Measurements from ENCODE around the gene VIPR2.

The VIPR2 gene

GRCh38 chr7:159119026-159119741 lies 25.5 kb downstream of the VIPR2 start:
- no peaks in the 10 kb centered on the region for H3K9me3 ChIP-seq (ENCODE audit: severe bottlenecking)
- H3K36me3 ChIP-seq, result no peaks in the 10 kb centered on the region
- no peak for DNase-seq
- no peak for TF ChIP-seq CTCF (IDR thresholded peaks at IDR 0.05; ENCODE audit: low read depth, low read length)
- no peaks in the 10 kb centered on the region for H3K27me3 ChIP-seq (ENCODE audit: insufficient read depth, low read depth, severe bottlenecking)
- H3K4me3 ChIP-seq (ENCODE audit: low read depth, low read length), result no peak overlapping the region
- H3K27ac ChIP-seq, result no peak overlapping the region

GRCh38 chr7:159118623-159119022 lies 26.0 kb downstream of the VIPR2 start:
- Histone ChIP-seq H3K9me3 (ENCODE audit: severe bottlenecking) (no peaks in the 10 kb centered on the region), H3K27me3 (ENCODE audit: insufficient read depth, low read depth, severe bottlenecking) (no peaks in the 10 kb centered on the region), H3K36me3 (no peaks in the 10 kb centered on the region), H3K4me3 (ENCODE audit: low read depth, low read length) (no peak overlapping the region), H3K27ac (no peak overlapping the region)
- no peak for DNase-seq
- no peak for TF ChIP-seq CTCF (IDR thresholded peaks at IDR 0.05; ENCODE audit: low read depth, low read length)

GRCh38 chr7:159118197-159118595 lies 26.5 kb downstream of the VIPR2 start:
- no peaks in the 10 kb centered on the region for H3K9me3 ChIP-seq (ENCODE audit: severe bottlenecking)

GRCh38 chr7:159117366-159118196 lies 27.1 kb downstream of the VIPR2 start:
- DNase-seq, result no peak
- Histone ChIP-seq H3K27ac (no peak overlapping the region), H3K9me3 (ENCODE audit: severe bottlenecking) (no peaks in the 10 kb centered on the region), H3K36me3 (no peaks in the 10 kb centered on the region), H3K4me3 (ENCODE audit: low read depth, low read length) (no peak overlapping the region), H3K27me3 (ENCODE audit: insufficient read depth, low read depth, severe bottlenecking) (no peaks in the 10 kb centered on the region)
- TF ChIP-seq CTCF (IDR thresholded peaks at IDR 0.05; ENCODE audit: low read depth, low read length), result no peak

More at GRCh38 chr7:159118197-159118595, 26.5 kb downstream of the VIPR2 start:
- DNase-seq, result no peak
- H3K36me3 ChIP-seq, result no peaks in the 10 kb centered on the region
- H3K4me3 ChIP-seq (ENCODE audit: low read depth, low read length), result no peak overlapping the region
- TF ChIP-seq CTCF (IDR thresholded peaks at IDR 0.05; ENCODE audit: low read depth, low read length), result no peak
- H3K27me3 ChIP-seq (ENCODE audit: insufficient read depth, low read depth, severe bottlenecking), result no peaks in the 10 kb centered on the region
- H3K27ac ChIP-seq, result no peak overlapping the region

GRCh38 chr7:159116581-159117339 lies 27.9 kb downstream of the VIPR2 start:
- no peak overlapping the region for H3K4me3 ChIP-seq (ENCODE audit: low read depth, low read length)
- H3K27ac ChIP-seq, result no peak overlapping the region
- no peak for DNase-seq
- no peaks in the 10 kb centered on the region for H3K36me3 ChIP-seq
- no peaks in the 10 kb centered on the region for H3K9me3 ChIP-seq (ENCODE audit: severe bottlenecking)
- no peaks in the 10 kb centered on the region for H3K27me3 ChIP-seq (ENCODE audit: insufficient read depth, low read depth, severe bottlenecking)
- TF ChIP-seq CTCF (IDR thresholded peaks at IDR 0.05; ENCODE audit: low read depth, low read length), result no peak

All from WERI-Rb-1 (cell line).